ENCODE data around the gene GAGE12J.
A peak's percentile ranks its signal among the peaks of the same experiment; 100 is the strongest.
"Not testable (repeated sequence)": the region's sequence is repeated elsewhere in the genome, so short reads cannot be mapped to it uniquely, and the experiment has no call there.

Gene GAGE12J

GRCh38 chrX:49321737-49322136 lies at the start of gene GAGE12J:
TSS of gene GAGE12J (plus strand) at chrX:49322037. CDS start at chrX:49323194, 1,157 bp downstream.
- DNase-seq, result not testable (repeated sequence)

- no peak for DNase-seq
Observed at GRCh38 chrX:49272421-49272820, 49.4 kb upstream of the GAGE12J start.

- DNase-seq, result no peak
Observed at GRCh38 chrX:49273181-49273727, 48.6 kb upstream of the GAGE12J start.

- no peak for DNase-seq
Observed at GRCh38 chrX:49276207-49276606, 45.6 kb upstream of the GAGE12J start.

GRCh38 chrX:49276671-49277534 lies 44.9 kb upstream of the GAGE12J start:
- DNase-seq, result no peak

GRCh38 chrX:49277535-49277830 lies 44.4 kb upstream of the GAGE12J start:
- no peak for DNase-seq

- no peak for DNase-seq
Observed at GRCh38 chrX:49278081-49278480, 43.8 kb upstream of the GAGE12J start.

- peak; percentile 10 for DNase-seq
Observed at GRCh38 chrX:49282647-49283011, 39.2 kb upstream of the GAGE12J start.

- no peak for DNase-seq
Observed at GRCh38 chrX:49284212-49284611, 37.6 kb upstream of the GAGE12J start.

GRCh38 chrX:49286136-49286535 lies 35.7 kb upstream of the GAGE12J start:
- DNase-seq, result no peak

- DNase-seq, result no peak
Observed at GRCh38 chrX:49286581-49286980, 35.3 kb upstream of the GAGE12J start.

- no peak for DNase-seq
Observed at GRCh38 chrX:49287665-49288064, 34.2 kb upstream of the GAGE12J start.

- no peak for DNase-seq
Observed at GRCh38 chrX:49290215-49290614, 31.6 kb upstream of the GAGE12J start.

- DNase-seq, result peak; percentile 20
Observed at GRCh38 chrX:49291615-49292337, 30.1 kb upstream of the GAGE12J start.

- no peak for DNase-seq
Observed at GRCh38 chrX:49292400-49293362, 29.2 kb upstream of the GAGE12J start.

GRCh38 chrX:49299293-49299692 lies 22.5 kb upstream of the GAGE12J start:
- DNase-seq, result not testable (repeated sequence)

GRCh38 chrX:49300703-49301102 lies 21.1 kb upstream of the GAGE12J start:
- DNase-seq, result no peak

- no peak for DNase-seq
Observed at GRCh38 chrX:49303346-49303745, 18.5 kb upstream of the GAGE12J start, which contains the start of gene GAGE10. TSS of gene GAGE10 (plus strand) at chrX:49303646. CDS start at chrX:49304860, 1,214 bp downstream.

- not testable (repeated sequence) for DNase-seq
Observed at GRCh38 chrX:49307775-49308174, 14.1 kb upstream of the GAGE12J start.

GRCh38 chrX:49308604-49309269 lies 13.1 kb upstream of the GAGE12J start:
- DNase-seq, result no peak

GRCh38 chrX:49309401-49309981 lies 12.3 kb upstream of the GAGE12J start:
- DNase-seq, result no peak

GRCh38 chrX:49310371-49310770 lies 11.5 kb upstream of the GAGE12J start:
- no peak for DNase-seq
